OCI-LY1 (cell line): ENCODE measurements around the gene MCF2L.

Source experiments
- H2AFZ ChIP-seq: fragments of 200-600 bp; sonication (generic), shearing (Covaris generic); 2 replicates; pipeline ENCODE4 v1.6.0; 2014; ENCODE audit warnings: antibody characterized with exemption, mild to moderate bottlenecking, low read length
- H3F3A ChIP-seq: fragments of 200-600 bp; sonication (generic), shearing (Covaris generic); 2 replicates; pipeline ENCODE4 v1.6.0; 2014; ENCODE audit warnings: mild to moderate bottlenecking, antibody characterized with exemption, low read length, moderate library complexity; ENCODE audit not compliant: insufficient read depth
- H3K27ac ChIP-seq: fragments of 200-600 bp; sonication (generic); 2 replicates; pipeline ENCODE4 v1.5.1; 2014; ENCODE audit warnings: low read length, mixed run types, mild to moderate bottlenecking, low read depth; ENCODE audit not compliant: poor library complexity, severe bottlenecking
- H3K27me3 ChIP-seq: fragments of 200-600 bp; sonication (generic); 2 replicates; pipeline ENCODE4 v1.6.0; 2014; ENCODE audit warnings: antibody characterized with exemption, mild to moderate bottlenecking, low read length, moderate library complexity; ENCODE audit not compliant: insufficient read depth
- H3K36me3 ChIP-seq: fragments of 200-600 bp; sonication (generic); 2 replicates; pipeline ENCODE4 v1.6.1; 2014; ENCODE audit warnings: mild to moderate bottlenecking, antibody characterized with exemption, low read length, moderate library complexity, mixed read lengths; ENCODE audit not compliant: insufficient read depth
- H3K4me1 ChIP-seq: fragments of 200-600 bp; sonication (generic); 2 replicates; pipeline ENCODE4 v1.5.1; 2014; ENCODE audit warnings: mild to moderate bottlenecking, low read length, moderate library complexity; ENCODE audit not compliant: insufficient read depth, severe bottlenecking
- H3K4me2 ChIP-seq: fragments of 200-600 bp; sonication (generic), shearing (Covaris generic); 2 replicates; pipeline ENCODE4 v1.6.1; 2014; ENCODE audit warnings: low read length
- H3K4me3 ChIP-seq: fragments of 200-600 bp; sonication (generic); 2 replicates; pipeline ENCODE4 v1.5.1; 2014; ENCODE audit warnings: low read length, low read depth, mild to moderate bottlenecking, mixed read lengths; ENCODE audit not compliant: poor library complexity, severe bottlenecking
- H3K79me2 ChIP-seq: fragments of 200-600 bp; shearing (Covaris generic); 2 replicates; pipeline ENCODE4 v1.6.1; 2016; ENCODE audit warnings: mixed run types, low read length, mixed read lengths; ENCODE audit not compliant: insufficient read depth
- H3K9ac ChIP-seq: fragments of 200-600 bp; sonication (generic), shearing (Covaris generic); 2 replicates; pipeline ENCODE4 v1.6.1; 2014; ENCODE audit warnings: mild to moderate bottlenecking, low read length, mixed read lengths
- H3K9me2 ChIP-seq: fragments of 200-600 bp; sonication (generic), shearing (Covaris generic); 2 replicates; pipeline ENCODE4 v1.6.1; 2014; ENCODE audit warnings: low read depth, mild to moderate bottlenecking, low read length, mixed read lengths
- H3K9me3 ChIP-seq: fragments of 200-600 bp; shearing (Covaris generic); 2 replicates; pipeline ENCODE4 v1.6.1; 2014; ENCODE audit warnings: low read length, mixed read lengths
- H4K20me1 ChIP-seq: fragments of 200-600 bp; sonication (generic), shearing (Covaris generic); 2 replicates; pipeline ENCODE4 v1.6.0; 2016; ENCODE audit warnings: mild to moderate bottlenecking, low read length; ENCODE audit not compliant: insufficient read depth
- EZH2 ChIP-seq: fragments of 200-600 bp; sonication (generic), shearing (Covaris generic); IDR thresholded peaks from 2 replicates; pipeline ENCODE4 v1.8.0; 2017; ENCODE audit warnings: borderline replicate concordance, mixed run types, mild to moderate bottlenecking, antibody characterized with exemption, low read length, moderate library complexity, mixed read lengths
- TF ChIP-seq, protein P1 (sequence below): fragments of 200-600 bp; sonication (generic), shearing (Covaris generic); IDR thresholded peaks from 2 replicates; pipeline ENCODE4 v1.5.1; 2017; ENCODE audit warnings: mild to moderate bottlenecking, antibody characterized with exemption, low read length, moderate library complexity, mixed read lengths

Gene MCF2L

DNA sequence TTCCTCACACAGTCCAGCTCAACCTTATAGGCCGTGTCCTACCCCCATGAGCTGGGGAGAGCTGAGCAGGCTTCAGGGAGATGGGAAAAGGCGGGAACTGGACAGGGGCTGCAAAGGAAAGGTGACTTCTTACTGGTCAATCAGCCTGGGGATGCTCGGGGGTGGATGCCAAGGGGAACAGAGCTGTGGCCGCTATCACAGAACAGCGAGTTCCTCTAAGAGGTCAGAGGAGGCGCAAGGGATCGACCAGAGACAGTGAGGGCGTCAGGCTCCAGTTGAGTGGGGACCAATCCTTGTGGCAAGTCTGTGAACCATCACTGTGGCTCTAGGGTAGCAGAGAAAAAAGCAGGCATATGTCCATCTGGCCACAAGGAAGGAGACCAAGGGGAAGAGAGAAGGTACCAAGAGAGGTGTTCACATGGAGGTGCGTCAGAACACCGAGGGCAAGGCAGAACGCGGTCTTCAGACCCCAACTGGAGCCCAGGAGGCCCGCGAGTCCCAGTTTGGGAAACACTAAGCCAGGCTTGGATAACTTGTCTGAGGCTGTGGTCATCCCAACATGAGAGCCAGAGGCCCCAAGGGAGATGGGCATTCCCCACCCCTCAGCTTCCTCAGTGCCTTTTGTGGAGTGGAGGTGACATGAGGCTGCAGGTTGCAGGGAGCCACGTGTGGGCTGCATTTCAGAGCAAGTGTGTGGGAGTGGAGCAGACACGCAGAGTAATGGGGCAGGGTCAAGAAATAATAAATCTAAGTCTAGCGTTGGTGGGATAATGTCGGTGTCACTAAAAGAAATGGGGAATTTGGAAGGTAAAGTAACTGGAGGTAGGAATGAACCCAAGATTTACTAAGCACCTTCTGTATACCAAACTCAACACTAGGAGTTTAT, 157.5 kb downstream of the MCF2L start:
- Histone ChIP-seq H3F3A (no peaks in the 10 kb centered on the region), H3K27ac (no peak overlapping the region), H3K9me2 (no peaks in the 10 kb centered on the region), H3K4me2 (no peak overlapping the region), H3K27me3 (no peaks in the 10 kb centered on the region; the same call in 1 of the 2 replicates), H4K20me1 (no peaks in the 10 kb centered on the region), H3K4me3 (no peak overlapping the region), H3K79me2 (no peaks in the 10 kb centered on the region), H3K9ac (no peak overlapping the region), H3K9me3 (no peaks in the 10 kb centered on the region), H3K36me3 (no peaks in the 10 kb centered on the region), H3K4me1 (no peaks in the 10 kb centered on the region), H2AFZ (no peak overlapping the region)
- TF ChIP-seq, protein P1, sequence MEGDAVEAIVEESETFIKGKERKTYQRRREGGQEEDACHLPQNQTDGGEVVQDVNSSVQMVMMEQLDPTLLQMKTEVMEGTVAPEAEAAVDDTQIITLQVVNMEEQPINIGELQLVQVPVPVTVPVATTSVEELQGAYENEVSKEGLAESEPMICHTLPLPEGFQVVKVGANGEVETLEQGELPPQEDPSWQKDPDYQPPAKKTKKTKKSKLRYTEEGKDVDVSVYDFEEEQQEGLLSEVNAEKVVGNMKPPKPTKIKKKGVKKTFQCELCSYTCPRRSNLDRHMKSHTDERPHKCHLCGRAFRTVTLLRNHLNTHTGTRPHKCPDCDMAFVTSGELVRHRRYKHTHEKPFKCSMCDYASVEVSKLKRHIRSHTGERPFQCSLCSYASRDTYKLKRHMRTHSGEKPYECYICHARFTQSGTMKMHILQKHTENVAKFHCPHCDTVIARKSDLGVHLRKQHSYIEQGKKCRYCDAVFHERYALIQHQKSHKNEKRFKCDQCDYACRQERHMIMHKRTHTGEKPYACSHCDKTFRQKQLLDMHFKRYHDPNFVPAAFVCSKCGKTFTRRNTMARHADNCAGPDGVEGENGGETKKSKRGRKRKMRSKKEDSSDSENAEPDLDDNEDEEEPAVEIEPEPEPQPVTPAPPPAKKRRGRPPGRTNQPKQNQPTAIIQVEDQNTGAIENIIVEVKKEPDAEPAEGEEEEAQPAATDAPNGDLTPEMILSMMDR: no peak
- TF ChIP-seq EZH2: no peak

DNA sequence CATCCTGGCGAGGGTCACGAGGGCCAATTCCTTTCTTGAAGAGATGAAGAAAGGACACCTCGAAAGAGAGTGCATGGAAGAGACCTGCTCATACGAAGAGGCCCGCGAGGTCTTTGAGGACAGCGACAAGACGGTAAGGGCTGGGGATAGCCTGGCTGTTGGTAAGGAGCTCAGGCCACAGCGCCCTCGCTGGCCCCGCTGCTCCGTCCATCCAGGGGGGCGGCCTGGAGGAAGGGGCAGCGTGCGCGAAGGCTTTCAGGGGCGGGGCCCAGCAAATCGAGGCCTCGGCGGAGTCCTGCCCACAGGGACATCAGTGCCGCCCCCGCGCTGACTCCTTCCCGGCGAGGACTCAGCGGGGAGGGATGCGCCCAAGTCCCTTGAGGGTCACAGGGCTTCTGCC, 160.5 kb downstream of the MCF2L start:
- H3K27me3 ChIP-seq: no peaks in the 10 kb centered on the region; the same call in 1 of the 2 replicates

DNA sequence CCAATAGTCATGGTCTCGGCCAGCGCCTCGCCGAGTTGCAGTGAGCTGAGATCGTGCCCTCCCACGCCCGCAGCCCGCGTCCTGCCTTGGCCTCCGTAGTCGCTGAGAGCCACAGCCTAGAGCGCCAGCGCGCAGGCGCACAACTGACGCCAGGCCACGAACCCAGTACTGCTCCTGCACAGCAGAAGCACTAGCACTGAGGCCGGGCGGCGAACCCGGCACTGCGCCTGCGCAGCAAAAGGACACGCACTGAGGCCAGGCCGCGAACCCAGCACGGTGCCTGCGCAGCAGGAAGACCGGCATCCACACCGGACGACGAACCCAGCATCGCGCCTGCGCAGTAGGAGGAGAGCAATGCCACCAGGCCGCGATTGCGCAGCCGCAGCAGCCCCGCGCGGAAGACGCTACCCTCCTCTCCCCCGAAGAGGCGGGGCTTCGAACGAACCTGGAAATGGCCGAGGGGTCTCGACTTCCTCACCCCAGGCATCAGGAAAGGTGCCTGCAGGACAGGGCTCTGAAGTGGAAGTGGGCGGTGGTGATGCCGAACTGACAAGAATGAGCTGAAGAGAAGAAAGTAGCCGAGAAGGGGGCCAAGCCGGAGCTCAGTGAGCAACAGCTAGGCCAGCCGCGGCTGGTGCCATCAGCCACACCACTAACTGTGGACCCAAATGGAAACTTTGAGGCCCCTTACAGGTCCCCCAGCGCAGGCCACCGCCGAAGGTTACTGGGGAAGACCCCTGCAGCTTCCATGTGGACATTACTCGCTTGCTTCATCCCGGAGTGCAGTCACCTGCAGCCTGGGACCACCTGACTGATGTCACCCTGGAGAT, 161.1 kb downstream of the MCF2L start:
- Histone ChIP-seq H3K9me3 (no peaks in the 10 kb centered on the region), H2AFZ (no peak overlapping the region), H3K4me3 (no peak overlapping the region), H3K9ac (no peak overlapping the region), H3K36me3 (no peaks in the 10 kb centered on the region), H3K27ac (no peak overlapping the region), H4K20me1 (no peaks in the 10 kb centered on the region), H3K4me2 (no peak overlapping the region), H3K4me1 (no peaks in the 10 kb centered on the region), H3F3A (no peaks in the 10 kb centered on the region), H3K79me2 (no peaks in the 10 kb centered on the region), H3K9me2 (no peaks in the 10 kb centered on the region), H3K27me3 (no peaks in the 10 kb centered on the region; the same call in 1 of the 2 replicates)
- TF ChIP-seq, protein P1: no peak
- no peak for TF ChIP-seq EZH2

More for the DNA sequence above, 160.5 kb downstream of the MCF2L start:
- Histone ChIP-seq H3K79me2 (no peaks in the 10 kb centered on the region), H3K4me3 (no peak overlapping the region), H3K9me3 (no peaks in the 10 kb centered on the region), H3K36me3 (no peaks in the 10 kb centered on the region), H3F3A (no peaks in the 10 kb centered on the region), H3K27ac (no peak overlapping the region), H3K9me2 (no peaks in the 10 kb centered on the region), H3K4me1 (no peaks in the 10 kb centered on the region), H3K9ac (no peak overlapping the region), H4K20me1 (no peaks in the 10 kb centered on the region), H3K4me2 (no peak overlapping the region), H2AFZ (no peak overlapping the region)
- TF ChIP-seq, protein P1: no peak
- TF ChIP-seq EZH2: no peak
